ENCODE results near the gene IL23R.

- no peak for TF ChIP-seq CTCF (IDR thresholded peaks at IDR 0.05)
- no peak for TF ChIP-seq POLR2A (IDR thresholded peaks at IDR 0.05)
These were observed 35.6 kb upstream of the IL23R start for GRCh38 chr1:67130673-67131072.

All from adrenal gland (tissue), 5 donors.